Endometrium (tissue), 2 donors: ENCODE data around the gene COMP.

Source experiments
- FAIRE-seq: peaks from 2 replicates; lab custom pipeline; 2012; peaks lifted over from hg19 to GRCh38; lab: Jason Lieb, UNC
- donor health status: control.
- donor health status: control.

COMP gene

GRCh38 chr19:18803550-18804138, 12.5 kb upstream of the COMP start:
- FAIRE-seq: no peak

- no peak for FAIRE-seq
Measured at GRCh38 chr19:18802354-18802753, 11.2 kb upstream of the COMP start.

DNA sequence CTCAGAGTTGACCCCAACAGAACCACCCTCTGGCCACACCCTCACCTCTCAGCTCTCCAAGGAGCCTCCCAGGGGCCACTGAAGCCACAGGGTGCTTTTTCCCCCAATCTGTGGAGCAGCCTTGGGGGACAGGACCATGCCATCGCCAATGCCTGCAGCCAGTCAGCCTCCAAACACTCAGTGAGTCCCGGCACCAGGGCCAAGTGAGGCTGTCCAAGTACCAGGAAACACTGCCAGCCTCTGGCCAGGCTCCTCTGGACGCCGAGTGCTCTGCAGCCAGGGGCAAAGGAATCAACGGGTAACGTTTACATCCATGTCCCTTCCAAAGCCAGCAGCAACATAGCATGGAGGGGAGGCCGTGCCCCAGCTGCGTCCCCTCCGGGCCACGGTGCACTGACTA, 9.5 kb upstream of the COMP start:
- FAIRE-seq: no peak

DNA sequence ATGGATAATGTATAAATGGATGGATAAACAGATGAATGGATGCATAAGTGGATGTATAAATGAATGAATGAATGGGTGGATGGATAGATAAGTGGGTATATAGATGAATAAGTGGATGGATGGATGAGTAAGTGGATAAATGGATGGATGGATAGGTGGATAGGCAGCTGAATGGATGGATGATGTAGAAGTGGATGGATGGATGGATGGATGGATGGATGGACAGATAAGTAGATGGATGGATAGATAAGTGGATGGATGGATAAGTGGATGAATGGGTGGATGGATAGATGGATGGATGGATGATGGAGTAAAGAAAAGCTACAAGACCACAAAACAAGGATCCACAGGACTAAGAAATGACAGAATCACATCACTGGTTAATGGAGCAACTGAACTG, 9.0 kb upstream of the COMP start:
- FAIRE-seq: no peak

GRCh38 chr19:18799389-18799970, 8.4 kb upstream of the COMP start:
- no peak for FAIRE-seq

GRCh38 chr19:18798384-18799352, 7.6 kb upstream of the COMP start:
- no peak for FAIRE-seq

DNA sequence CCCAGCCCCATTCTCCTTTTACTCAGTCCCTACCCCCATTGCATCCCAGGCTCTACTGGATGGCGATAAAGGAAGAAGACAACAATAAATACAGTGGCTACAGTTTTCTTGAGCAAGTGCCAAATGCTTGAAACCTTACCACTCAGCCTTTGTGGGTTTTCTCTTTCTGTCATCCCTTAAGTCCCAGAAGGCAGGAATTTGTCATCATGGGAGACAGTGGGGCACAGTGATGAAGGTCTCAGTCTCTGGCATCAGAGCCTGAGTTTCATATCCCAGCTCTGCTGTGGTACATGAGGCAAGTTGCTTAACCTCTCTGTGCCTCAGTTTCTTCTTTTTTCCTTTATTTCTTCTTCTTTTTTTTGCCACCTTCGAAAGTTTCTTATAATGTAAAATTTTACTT, 5.1 kb upstream of the COMP start:
- FAIRE-seq: no peak

- FAIRE-seq: no peak
Measured at GRCh38 chr19:18795540-18795939, 4.4 kb upstream of the COMP start.

DNA sequence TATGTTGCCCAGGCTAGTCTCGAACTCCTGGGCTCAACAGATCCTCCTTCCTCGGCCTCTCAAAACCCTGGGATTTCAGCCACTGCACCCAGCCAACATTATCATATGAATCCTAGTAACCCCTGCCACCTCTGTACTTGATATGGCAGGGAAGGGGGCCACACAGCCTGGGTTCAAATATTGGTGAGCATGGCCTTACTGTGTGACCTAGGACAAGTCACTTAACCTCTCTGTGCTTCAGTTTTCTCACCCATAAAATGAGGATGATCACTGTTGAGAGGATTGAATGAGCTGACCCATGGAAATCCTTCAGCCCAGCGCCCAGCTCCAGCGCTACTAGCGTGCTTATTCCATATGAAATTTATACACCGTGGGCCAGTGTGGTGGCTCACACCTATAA, 3.6 kb upstream of the COMP start:
- FAIRE-seq: no peak

DNA sequence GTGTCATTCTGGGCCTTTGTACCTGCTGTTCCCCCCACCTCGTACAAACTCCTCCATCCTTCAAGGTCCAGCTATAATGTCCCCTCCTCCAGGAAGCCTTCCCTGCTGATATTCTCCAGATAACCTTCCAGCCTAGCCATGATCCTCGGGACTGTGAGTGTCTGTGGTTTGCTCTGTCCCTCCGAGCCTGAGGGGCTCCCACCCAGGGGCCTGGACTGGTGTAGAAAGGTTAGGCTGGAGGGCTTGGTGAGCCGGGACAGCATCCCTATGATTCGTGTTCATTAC, 2.9 kb upstream of the COMP start:
- FAIRE-seq: no peak

- FAIRE-seq: no peak
Measured at GRCh38 chr19:18793144-18794028, 2.3 kb upstream of the COMP start.

DNA sequence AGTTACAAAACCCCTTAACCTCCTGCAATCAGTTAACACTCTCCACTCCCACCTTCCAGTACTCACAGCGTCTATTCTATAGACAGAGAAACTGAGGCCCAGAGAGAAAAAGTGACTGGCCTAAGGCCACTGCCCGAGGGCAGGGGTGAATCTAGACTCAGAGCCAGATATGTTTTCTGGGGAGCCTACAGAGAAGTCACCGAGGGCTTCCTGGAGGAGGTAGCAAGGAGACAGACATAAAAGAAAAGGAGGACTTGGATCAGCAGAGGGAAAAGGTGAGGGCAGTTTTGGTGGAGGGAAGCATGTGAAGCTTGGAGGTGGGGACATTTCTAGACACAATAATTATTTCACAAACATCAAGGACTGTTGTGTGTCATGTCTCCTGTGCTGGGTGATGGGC, 1.6 kb upstream of the COMP start:
- no peak for FAIRE-seq

DNA sequence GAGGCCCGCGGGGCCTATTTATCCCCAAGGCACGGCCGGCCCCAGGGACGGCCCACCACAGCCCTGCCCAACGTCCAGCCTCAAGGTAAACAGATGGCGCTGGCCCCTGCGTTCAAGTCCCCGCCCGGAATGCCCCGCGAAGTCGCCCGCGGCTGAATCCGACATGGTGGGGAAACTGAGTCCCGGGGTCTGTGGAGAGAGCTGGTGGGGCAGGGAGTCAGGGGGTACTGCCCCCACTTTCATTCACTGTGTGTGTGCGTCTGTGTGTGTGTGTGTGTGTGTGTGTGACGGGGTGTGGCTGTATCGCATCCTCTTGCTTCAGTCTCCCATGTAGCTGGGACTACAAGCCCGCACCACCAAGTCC, 192 bp upstream of the COMP start:
- FAIRE-seq: no peak

GRCh38 chr19:18789883-18790565, 1.1 kb downstream of the COMP start:
- no peak for FAIRE-seq

GRCh38 chr19:18789422-18789869, 1.7 kb downstream of the COMP start:
- FAIRE-seq: no peak

DNA sequence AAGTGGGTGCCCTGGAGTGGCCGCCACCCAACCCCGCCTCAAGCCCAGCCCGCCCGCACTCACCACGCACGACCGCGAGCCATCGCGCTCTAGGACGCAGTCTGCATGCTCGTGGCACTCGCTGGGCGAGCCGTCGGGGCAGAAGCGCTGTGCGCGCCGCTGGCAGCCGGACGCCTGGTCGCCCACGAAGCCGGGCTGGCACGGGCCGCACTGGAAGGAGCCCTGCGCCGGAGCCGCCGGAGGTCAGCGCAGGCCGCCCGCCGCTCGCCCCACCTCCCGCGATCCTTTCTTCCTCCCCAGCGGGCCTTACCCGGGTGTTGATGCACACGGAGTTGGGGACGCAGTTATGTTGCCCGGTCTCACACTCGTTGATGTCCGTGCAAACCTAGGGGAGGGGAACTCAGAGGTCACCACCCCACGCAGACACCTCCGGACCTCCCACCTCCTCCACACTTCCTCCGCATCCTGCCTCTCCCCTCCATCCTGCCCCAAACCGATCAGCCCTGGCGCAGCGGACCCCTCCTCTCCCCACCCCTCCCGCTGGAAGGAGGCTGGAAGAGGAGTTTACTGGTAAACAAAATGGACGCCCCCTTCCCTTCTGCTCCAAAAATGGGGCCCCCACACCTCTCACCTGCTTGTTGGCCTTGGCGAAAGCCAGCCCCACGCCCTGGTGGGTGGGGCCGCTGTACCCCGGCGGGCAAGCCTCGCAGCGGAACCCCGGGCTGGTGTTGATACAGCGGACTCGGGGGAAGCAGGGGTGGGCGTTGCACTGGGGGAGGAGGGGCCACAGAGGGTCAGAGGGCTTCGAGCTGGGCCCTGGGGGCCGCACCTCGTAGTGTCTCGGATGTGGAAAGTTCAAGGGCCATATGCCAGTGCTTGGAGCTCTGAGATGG, 2.3 kb downstream of the COMP start:
- no peak for FAIRE-seq

GRCh38 chr19:18785179-18786124, 5.7 kb downstream of the COMP start:
- no peak for FAIRE-seq

- FAIRE-seq: no peak
Measured at GRCh38 chr19:18784786-18785120, 6.4 kb downstream of the COMP start.

DNA sequence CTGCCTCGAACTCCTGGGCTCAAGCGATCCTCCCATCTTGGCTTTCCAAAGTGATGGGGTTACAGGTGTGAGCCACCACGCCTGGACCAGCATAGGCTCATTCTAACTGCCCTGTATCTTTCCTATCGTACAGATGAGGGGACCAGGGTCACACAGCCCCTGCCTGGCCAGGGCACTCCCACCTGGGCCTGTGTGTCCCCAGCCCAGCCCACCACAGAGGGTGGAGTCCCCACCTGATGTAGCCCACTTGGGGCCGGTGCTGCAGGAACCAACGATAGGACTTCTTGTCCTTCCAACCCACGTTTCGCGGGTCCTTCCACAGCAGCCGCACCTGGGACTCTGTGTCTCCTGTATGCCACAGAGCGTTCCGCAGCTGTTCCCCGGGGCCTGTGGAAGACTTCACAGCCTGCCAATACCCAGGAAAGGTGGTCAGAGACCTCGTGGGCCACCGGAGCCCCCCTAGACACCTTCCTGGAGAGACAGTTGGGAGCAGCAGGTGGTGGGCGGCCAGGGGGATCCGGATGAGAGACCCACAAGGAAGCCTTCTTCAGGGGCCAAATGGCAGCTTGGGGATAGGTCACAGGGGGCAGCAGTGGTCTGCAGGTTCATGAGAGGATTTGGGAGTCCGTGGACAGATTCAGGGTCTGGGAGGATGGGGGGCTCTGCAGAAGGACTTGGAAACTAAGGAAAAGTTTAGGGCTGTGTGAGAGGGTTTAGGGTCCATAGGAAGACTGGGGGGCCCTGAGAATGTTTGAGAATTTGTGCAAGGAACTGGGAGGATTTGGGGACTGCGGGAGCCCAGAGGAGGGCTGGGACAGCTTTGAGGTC, 6.9 kb downstream of the COMP start:
- FAIRE-seq: no peak
